Activated CD8-positive, alpha-beta memory T cell treated with anti-CD3 and anti-CD28 coated beads for 4 hours (primary cell): ENCODE measurements around the gene CDK5RAP2.
"Not testable (repeated sequence)": the region's sequence is repeated elsewhere in the genome, so short reads cannot be mapped to it uniquely, and the experiment has no call there.

Source experiments
- DNase-seq, 2 donors: peaks; one replicate each; pipeline ENCODE4 v3.0.0-alpha.2; 2020; ENCODE audit warnings: low read depth in 2 of 2

CDK5RAP2 gene

DNA sequence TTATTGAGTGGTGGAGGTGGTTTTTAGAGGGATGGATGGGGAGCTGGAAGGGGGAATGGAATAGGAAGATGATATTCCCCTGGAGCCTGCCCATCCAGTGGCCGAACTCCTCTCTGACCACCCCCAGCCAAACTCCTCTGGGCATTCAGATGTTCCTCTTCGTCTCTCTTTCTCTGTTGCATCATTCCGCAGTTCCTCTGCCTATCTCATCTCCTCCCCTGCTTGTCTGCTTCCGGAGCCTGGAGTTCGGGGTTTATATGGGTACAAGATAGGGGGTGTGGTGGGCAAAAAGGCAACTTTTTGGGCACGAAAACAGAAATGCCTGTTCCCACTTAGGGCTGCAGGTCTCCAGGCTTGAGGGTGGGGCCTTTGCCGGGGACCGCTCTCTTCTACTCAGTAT lies 12.2 kb upstream of the CDK5RAP2 start:
- no peak for DNase-seq

DNA sequence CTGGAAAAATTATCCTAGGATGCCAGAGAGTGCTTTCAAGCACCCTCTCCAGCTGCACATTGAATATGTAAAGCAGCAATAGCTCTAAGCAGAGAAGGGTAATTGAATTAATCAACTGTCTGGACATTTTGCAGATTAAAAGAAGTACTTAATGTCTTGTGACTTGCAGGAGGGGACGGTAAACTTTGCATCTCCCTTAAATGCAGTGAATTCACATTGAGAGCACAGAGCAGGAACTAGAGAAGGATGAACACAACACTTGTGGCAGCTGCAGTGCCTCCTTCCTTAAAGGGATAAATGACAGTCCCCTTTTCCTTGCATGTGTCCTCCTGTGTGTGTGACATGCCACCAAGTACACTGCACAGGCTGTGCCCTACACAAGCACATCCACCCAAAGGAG lies 7.4 kb upstream of the CDK5RAP2 start:
- DNase-seq, result no peak

DNA sequence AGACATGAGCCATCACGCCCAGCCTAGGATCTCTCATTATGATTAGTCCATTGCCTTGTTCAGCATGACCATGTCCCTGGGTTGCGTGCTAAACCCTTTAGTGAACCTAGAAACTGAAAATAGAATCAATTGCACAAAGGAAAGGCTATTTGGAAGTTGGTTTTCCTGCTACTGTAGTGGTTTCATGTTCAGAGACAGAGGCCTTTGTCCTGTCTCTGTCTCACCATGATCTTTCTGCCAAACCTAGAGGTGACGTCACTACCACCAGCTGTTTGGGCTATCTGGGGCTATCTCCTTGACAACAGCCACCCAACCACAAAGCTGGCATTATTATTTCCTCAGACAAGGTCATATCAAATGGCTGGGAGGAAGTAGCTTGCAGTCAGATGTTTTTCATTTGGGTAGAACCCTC lies 4.0 kb upstream of the CDK5RAP2 start:
- no peak for DNase-seq

DNA sequence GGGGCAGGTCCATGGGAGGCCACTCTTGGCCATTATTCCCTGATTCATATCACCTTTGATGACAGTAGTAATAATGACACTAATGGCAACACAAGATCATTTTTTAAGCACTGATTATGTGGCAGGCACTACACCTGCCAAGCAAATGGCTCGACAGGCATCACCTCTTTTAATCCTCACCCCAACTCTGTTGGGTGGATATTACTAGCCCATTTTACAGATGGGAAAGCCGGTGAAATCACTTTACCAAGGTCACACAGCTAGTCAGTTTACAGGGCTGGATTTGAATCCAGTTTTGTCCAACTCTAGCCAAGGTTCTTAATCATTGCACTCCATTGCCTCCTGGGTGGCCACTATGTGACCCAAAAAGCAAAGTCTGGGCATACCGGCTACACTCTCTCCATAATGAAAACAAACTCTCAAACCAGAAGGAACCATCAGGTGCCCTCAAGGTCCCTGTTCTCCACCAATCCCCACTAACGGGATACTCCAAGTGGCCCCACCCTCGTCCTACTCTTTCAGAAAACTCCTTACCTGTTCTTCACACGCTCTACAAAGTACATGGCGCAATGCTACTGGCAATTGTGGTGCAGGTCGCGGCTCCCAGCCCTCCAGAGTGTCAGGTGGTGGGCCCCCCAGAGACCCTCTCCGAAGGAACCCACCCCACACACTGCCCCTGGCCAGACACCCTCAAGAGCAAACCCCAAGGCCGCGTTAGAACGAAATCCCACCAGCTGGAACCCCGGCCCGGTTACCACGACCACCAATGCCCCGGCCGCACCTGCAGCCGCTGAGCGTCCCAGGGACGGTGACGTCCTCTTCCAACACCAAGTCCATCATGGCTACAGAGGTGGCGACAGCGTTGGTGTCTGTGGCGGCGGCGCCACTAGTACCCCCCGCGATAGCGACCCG lies 572 bp downstream of the CDK5RAP2 start:
- no peak for DNase-seq

DNA sequence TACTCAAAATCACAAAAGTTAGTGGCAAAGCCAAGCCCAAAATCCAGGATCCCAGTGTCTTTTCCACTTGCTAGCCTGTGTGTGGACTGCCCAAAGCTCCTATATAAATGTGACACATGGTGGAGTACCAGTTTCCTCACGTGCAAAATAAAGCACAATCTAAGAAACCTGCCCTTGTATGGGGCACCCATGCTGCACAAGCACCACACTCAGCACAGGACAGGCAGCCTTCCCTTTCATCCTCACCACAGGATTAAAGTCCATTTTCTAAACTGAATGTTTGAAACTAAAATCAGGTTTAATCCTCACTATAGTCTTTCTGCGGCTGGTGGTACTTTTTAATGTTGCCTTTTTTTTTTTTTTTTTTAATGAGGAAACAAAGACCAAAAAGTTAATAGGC lies 5.5 kb downstream of the CDK5RAP2 start:
- no peak for DNase-seq

DNA sequence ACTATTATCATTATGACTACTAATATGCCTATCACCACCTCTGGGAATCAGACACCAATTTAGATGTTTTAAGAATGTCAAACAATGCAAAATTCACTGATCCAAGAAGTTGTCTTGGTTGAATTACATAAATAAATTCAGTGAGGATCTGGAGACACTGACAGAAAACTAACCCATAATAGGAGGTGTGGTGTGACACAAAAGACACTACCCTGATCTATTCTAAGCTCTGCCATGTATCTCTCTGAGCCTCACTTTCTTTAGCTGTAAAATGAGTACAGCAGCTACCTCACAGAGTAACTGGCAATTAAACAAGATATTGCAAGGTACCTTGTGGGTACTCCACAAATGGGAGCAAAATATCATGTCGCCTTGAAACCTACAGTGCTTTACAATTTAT lies 7.5 kb downstream of the CDK5RAP2 start:
- DNase-seq, result no peak

DNA sequence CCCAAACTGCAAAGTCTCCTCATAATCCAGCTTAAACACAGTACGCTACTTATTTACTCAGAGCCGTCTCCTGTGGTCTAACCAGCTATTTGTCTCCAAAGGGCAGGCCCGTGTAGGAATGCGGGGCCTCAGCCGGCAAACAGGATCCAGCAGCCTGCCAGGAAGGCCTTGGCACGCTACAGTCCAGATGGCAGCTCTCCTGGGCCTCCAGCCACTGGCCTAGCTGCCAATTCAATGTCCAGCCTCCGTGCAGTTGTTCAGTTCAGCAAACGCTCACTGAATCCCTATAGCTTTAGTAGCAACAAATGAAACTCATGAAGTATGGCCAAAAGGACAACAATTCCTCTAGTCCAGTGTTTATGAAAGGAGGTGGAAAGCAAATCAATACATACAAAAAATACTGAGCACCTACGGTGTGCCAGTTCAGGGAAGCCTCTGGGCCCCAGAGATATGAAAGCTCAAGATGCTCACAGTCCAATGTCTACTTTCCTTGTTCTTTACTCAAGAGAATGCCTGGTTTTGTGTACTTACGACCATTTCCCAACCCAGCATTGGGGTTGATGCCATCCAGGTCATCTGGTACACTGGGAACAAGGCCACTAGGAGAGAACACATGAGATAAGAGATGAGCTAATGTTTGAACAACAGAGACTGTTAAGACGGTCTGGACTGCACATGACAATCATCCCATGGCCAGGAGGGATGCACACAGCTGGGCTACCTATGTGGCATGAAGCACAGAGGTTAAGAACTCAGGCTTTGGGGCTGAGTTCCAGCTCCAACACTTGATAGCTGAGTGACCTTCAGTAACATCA lies 8.3 kb downstream of the CDK5RAP2 start:
- DNase-seq, result no peak

DNA sequence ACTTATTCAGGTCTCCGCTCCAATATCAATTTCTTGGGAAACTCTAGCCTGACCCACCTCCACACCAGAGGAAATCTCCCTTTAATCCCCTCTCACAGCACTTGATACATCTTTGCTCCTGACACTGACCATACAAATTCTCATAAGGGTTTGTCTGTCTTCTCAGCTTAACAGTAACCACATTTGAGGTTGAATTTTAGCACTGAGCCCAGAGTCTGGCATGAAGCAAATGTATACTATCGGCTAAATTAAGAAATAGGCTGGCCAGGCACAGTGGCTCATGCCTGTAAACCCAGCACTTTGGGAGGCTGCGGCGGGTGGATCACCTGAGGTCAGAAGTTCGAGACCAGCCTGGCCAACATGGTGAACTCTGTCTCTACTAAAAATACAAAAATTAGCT lies 9.7 kb downstream of the CDK5RAP2 start:
- DNase-seq, result no peak

DNA sequence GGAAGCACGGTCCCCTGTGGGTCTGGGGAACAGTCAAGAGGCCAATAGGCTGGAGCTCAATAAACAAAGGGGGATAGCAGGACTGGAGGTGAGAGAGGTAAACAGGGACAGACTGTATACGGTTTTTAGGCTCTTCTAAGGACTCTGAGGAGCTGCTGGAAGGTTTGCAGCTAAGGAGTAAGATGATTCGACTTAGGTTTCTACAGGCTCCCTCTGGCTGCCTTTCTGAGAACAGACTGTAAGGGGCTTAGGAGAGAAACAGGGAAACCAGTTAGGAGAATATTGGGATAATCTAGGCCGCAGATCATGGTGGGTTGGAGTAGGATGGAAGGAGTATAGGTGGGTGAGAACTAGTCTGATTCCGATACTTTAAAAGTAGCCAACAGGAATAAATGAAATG lies 10.4 kb downstream of the CDK5RAP2 start:
- no peak for DNase-seq

DNA sequence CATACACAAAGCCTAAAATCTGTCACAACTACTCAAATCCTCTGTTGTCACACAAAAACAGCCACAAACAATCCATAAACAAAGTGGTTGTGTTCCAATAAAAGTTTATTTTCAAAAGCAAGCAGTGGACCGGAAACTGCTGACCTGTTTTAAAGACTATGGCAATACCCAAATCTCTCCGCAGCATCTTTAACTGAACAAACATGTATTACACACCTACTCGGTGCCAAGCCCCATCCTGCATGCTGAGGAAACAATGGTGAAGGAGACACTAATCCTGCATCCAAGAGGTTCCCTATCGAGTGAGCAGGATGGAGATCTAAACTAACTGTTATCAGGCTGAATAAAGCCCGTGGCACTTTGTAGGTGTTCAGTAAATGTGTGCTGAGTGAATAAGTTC lies 11.2 kb downstream of the CDK5RAP2 start:
- no peak for DNase-seq

DNA sequence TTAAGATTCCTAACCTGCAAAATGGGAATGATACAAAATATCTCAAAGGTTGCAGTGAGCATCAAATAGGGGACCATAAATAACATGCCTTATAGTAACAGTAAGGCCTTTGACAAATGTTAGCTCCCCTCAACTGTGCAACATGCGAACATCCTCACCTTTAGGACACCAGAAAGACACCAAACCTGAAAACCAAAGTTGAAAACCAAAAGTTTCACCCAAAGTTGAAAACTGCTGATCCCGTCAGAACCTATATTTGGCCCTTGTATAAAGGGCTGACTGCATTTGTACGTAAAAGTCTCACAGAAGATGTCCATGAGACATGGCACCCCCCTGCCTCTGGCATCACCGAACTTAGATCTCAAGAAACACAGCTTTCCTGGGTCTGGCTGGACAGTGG lies 12.1 kb downstream of the CDK5RAP2 start:
- no peak for DNase-seq

DNA sequence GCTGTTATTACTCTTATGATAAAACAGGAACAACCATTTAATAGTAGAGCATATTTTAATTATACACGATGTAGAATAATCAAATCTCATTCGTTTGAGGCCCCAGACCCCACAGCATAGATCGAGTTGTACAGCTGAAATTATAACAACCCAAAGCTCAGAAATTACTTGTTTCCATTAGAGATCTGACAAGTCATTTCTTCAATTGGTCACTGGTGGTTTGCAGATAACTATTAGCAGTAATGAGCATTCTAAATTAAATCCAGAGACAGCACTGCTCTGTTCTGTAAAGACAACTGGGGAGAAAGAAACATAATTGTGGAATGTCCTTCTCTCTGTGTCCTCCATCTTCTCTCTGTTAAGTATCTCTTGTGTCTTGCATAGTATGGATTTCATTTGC lies 12.9 kb downstream of the CDK5RAP2 start:
- DNase-seq, result no peak

DNA sequence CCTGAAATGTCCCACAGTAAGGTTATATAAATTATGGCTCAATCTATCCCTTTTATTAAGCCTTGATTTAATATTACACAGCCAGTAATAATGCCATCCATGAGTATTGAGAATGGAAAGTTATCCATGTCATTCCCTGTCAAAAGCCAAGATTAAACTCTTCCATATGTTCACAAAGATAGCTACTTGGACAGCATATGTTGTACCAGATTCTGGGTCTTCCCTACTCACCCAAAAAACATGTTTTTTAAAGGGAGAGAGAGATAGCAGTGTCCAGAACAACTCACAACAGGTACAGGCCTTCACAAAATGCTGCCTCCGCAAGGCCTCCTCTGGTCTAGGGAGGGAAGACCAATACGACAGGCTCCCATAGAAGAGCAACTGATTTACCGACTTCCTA lies 15.4 kb downstream of the CDK5RAP2 start:
- no peak for DNase-seq

DNA sequence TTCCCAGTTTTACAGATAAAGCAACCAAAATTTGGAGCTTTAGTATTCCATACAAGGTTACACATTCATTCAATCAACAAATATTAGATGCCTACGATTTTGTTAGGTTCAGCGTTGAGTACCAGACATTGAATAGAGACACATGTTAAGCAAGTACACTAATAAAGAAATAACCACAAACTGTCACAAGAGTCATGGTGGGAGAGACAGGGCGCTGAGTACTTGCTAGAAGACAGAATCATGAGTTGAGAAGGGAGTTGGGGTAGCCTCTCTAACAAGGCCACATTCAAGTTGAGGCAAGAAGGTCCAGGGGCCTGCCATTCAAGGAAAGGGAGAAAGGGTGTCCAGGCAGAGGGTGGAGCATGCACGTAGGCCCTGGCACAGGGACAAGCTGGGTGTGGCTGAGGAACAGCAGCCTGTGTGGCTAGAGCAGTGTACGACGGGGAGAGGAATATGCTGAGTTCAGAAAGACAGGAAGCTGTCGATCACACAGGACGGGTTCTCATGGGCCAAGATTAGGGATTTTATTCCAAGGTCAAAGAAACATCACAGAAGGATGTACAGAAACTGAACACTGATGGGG lies 17.0 kb downstream of the CDK5RAP2 start:
- DNase-seq, result no peak

DNA sequence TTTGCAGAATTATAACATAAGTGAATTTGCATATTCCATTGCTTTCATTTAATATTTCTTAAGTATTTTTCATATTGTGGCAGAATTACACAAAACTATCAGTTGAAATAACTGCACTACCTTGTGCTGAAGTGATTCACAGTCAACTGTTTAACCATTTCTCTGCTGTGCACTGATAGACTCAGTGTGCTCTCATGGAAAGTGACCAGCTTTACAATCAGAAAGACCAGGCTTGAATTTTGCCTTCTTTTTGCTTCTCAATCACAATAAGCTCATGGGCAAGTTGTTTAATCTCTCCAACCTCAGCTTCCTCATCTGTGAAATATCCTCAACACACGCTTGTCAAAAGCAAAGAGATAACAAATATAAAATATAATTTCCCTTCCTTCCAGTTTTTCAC lies 18.3 kb downstream of the CDK5RAP2 start:
- DNase-seq, result no peak

DNA sequence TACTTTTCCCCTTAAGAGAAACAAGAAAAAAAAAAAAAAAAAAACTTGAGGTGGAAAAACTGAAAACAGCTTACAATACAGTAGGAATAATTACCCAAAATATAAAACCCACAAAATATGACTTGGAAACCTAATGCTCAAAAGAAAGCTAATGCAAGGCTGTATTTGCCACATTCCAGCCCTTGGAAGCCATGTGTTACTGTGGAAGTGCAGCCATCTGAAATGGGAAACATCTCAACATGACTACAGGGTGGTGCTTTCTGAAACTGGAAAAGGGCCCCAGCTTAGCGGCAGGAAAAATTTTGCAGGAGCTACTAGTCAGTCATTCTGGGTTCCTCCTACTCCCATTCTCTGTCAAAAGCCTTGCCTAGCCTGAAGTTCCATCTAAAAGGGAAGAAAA lies 20.4 kb downstream of the CDK5RAP2 start:
- DNase-seq, result no peak

DNA sequence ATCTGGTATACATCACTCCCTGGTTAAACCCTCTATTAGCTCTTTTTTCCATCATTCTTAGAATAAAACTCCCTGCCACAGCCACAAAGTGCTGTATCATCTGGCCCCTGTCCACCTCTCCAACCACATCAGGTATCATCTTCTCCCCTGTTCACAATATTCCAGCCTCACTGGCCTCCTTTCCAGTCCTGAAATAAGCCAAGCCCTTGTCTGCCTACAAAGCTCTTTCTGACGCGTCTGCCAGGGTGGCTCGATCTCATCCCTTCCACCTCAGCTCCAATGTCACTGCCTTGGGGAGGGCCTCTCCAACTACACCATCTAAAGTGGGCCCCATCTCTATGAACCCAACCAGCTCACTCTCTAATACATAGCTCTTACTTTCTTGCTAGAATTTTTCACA lies 21.5 kb downstream of the CDK5RAP2 start:
- DNase-seq, result no peak

DNA sequence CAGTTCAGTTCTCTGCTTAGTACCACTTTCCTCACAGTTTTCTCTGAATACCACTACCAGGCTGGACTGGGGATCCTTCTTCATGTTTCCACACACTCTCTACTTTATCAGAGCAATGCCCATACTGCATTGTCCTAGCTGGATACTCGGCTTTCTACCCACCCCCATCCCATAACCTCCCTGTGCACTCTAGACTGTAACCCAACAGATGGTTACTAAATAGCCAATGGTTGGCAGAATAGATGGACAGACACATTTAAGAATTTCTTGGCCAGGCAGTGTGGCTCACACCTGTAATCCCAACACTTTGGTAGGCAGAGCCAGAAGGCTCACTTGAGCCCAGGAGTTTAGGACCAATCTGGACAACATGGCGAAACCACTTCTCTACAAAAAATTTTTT lies 22.8 kb downstream of the CDK5RAP2 start:
- no peak for DNase-seq

DNA sequence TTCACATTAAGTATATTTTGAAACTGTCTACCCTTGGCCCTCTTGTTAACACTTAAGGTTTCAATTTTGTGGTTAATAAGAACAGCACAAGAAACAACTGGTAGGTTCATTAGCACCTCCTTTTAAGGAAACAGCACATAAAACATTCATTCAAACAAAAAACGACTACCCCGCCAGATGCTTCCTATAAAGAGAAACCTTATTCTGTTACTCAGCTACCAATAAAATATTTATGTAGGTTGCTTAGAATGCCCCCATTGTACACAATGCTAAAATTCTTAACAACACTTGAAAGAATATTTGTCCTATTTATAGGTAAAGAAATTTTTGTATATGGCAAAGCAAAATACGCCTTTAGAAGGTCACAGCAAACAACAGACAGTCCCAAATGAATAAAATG lies 23.2 kb downstream of the CDK5RAP2 start:
- no peak for DNase-seq

DNA sequence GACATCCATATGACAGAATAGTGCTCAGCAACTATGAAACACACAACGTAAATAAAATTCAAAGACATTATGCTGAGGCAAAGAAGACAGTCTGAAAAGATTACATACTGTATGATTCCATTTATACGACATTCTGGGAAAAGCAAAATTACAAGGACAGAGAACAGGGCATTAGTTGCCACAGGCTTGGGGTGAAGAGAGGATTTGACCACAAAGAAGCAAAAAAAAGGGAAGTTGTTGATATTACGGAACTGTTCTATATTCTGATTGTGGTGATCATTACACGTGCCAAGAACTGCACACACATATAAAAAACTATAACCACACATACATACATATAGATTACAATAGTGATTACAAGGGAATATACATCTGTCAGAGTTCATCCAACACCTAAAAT lies 24.1 kb downstream of the CDK5RAP2 start:
- no peak for DNase-seq

DNA sequence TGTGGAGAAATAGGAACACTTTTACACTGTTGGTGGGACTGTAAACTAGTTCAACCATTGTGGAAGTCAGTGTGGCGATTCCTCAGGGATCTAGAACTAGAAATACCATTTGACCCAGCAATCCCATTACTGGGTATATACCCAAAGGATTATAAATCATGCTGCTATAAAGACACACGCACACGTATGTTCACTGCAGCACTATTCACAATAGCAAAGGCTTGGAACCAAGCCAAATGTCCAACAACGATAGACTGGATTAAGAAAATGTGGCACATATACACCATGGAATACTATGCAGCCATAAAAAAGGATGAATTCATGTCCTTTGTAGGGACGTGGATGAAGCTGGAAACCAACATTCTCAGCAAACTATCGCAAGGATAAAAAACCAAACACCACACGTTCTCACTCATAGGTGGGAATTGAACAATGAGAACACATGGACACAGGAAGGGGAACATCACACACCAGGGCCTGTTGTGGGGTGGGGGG lies 27.7 kb downstream of the CDK5RAP2 start:
- not testable (repeated sequence) for DNase-seq

DNA sequence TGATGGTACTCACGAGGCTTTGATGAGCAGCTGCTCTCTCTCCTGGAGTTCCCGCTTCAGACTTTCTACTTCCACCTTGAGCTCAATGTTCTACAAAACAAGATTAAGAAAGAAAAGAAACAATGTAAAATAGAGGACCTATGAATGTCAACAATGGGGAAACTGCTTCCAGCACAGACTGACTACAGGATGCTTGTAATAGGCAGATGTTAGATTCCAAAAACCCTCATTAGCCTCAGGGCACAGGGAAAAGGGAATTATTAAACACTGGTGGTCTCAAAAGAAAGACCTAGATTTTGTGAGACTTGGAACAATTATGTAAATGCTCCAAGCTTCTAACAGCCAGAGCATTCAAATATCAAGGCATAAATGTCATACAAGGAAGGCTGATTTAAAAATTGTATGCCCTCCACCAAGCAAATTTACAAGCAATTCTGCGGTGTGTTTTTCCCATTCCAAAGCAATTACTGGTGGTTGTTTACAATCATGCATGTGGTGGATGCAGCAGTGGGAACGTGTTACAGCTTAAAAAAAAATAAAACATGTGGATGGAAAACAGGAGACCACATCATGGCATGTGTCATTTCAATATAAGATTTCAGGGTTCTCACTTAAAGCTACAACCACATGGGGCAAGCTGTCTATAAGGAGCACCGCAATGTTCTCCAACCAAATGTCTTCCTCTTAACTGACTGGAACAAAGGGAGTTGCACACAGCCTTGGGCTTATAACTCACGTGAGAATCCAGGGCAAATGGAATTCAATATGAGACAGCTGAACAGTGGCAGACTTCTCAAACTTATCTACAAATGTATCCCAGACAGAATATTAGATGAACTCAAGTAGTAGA lies 34.0 kb downstream of the CDK5RAP2 start:
- DNase-seq, result no peak
